GM21576 (cell line): ENCODE measurements around the gene SLC24A3.

Source experiments
- ATAC-seq: cut with Tn5 transposase; IDR thresholded peaks from one replicate; pipeline ENCODE4 v1.9.1; 2021; ENCODE audit warnings: mild to moderate bottlenecking, moderate library complexity; ENCODE audit not compliant: unreplicated experiment

SLC24A3 gene

GRCh38 chr20:19451231-19451922 lies 238.9 kb downstream of the SLC24A3 start:
- no peak for ATAC-seq

DNA sequence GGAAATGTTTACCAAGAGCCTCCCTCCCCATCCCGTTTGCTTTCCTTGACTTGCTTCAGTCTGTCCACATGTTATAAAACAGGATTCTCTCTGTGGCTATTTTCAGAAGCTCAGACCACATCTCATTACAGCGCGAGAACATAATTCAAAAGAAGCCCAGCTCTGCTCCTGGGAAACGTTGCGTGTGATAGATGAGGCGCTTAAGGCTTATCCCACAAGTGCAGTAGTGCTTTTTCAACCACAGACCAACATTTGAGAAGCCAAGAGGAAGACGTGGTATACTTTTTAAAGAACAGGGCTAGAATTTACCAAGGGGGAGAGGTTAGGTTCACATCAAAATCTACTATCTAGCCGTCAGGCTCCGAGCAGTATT lies 239.5 kb downstream of the SLC24A3 start:
- no peak for ATAC-seq

DNA sequence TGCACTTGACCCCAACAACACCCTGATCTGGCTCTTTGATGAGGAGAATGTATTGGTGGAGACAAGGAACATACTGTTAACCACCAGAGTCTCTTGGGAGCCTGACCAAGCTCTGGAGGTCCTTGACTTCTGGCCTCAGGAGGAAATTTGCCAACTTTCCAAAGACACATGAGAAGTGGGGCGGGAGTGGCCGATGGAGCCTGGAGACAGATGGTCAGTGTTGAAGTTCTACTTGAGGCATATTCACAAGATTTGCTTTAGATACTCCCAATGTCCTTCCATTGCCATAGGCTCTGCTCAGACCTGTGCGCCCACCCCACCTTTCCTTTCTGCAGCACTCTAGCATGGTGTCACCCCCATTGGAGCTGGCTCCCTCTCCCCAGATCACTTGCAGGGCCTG lies 241.0 kb downstream of the SLC24A3 start:
- ATAC-seq: no peak

DNA sequence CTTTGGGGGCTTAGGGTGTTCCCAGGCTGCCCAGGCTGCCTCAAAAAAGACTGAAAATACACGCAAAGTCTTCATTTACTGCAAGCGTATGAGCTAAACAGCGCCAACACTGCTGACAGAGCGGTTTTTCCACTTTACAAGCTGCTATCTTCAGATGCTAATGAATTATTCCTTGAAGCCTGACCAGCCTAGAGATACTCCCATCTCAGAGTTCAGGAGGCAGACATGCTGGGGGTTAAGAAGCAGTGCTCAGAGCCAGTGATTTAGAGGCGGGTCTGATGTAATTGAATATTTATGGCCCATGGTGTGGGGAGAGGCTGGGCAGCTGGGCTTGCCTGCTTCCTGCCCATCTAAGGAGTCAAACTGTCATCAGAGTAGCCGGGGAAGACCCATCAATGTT lies 241.4 kb downstream of the SLC24A3 start:
- no peak for ATAC-seq

DNA sequence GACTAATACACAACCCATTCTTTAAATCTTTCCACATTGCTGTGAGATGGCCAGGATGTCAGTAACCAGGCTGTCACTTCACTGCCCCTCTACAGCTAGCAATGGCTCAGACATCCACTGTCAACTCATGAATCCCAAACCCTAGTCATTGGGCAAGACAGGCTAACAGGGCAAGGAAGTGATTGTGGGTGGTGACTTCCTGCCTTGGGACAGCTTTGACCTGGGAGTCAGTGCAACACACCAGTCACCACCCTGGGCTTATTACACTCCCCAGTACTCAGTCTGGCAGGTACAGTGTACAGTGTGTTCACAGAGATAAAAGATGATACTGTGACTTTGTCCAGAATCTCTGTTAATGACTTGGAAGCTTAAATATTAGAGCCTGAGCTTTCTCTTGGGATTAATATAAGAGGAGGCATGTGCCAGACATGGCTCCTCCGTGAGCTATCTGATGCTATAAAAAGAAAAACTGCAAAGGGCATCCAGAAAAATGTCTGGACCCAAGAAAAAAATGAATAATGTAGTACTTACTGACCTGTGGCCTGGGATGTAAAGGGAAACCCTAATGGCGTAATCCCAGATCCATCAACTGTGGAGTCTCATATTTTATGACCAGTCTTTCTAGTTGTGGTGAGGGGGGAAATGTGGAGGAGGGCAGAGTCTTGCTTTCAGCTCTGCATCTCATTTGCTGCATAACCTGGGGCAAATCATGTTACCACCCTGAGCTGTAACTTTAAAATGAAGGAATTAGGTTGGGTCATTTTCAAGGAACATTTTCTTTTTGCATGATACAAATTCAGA lies 244.4 kb downstream of the SLC24A3 start:
- ATAC-seq: no peak

GRCh38 chr20:19457611-19458010 lies 245.2 kb downstream of the SLC24A3 start:
- ATAC-seq: no peak

- no peak for ATAC-seq
Observed at GRCh38 chr20:19460386-19460785, 247.9 kb downstream of the SLC24A3 start.

DNA sequence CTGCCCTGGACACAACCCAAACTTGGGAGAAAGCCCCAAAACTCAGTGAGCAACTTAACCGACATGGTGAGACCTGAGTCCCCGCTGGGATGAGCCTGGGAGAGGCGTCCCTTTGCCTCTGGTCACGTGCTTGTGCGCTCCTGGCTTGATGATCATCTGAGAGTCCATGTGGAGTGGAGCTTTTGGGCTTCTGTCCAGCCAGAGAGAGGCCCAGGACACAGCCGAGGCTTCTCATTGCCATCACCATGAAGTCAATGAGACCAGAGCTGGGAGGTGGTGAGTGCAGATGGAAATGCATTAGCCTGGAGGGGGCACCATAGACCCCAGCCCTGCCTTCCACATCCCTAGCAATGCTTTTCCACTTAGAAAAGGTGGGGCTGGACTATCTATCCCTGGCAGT lies 250.0 kb downstream of the SLC24A3 start:
- ATAC-seq: no peak

GRCh38 chr20:19463597-19463996 lies 251.2 kb downstream of the SLC24A3 start:
- ATAC-seq: no peak

DNA sequence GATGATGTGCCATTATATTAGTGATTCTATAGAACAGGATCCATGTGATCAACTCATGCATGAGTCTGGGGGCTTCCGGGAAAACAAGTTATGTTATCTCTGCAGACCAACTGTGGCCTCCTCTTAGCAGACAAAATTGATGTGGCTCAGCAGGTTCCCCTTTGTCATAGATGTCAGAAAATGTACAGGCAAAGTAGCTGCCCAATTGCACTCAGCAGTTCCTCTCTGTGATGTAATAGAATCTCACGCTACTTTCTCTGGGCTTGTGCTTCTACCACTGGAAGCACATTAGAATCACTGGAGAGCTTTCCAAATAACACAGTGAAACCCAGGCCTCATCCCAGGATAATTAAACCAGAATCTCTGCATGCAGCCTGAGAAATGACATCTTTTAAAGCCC lies 253.1 kb downstream of the SLC24A3 start:
- no peak for ATAC-seq

GRCh38 chr20:19466206-19466928 lies 253.9 kb downstream of the SLC24A3 start:
- ATAC-seq: no peak

- no peak for ATAC-seq
Observed at GRCh38 chr20:19473216-19473921, 260.9 kb downstream of the SLC24A3 start.

DNA sequence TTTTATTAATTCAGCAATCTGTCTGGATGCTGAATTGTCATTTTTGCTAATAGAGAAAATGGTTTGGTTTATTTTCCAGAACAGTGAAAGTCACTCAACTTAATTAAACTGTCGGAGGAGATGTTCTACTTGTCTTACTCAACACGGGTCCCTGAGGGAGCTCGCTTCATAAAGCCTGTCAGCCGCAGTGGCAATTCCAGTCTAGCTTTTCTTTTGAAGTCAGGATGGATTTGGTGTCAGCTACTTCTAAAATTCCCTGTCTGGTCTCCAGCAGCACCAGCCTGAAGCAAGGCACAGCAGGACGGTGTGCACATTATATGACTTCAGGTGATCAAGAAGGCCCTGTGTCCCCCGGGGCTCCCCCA lies 261.5 kb downstream of the SLC24A3 start:
- ATAC-seq: no peak

GRCh38 chr20:19478320-19478895 lies 266.0 kb downstream of the SLC24A3 start:
- no peak for ATAC-seq

GRCh38 chr20:19482726-19483125 lies 270.3 kb downstream of the SLC24A3 start:
- ATAC-seq: no peak

GRCh38 chr20:19483309-19483708 lies 270.9 kb downstream of the SLC24A3 start:
- ATAC-seq: no peak

DNA sequence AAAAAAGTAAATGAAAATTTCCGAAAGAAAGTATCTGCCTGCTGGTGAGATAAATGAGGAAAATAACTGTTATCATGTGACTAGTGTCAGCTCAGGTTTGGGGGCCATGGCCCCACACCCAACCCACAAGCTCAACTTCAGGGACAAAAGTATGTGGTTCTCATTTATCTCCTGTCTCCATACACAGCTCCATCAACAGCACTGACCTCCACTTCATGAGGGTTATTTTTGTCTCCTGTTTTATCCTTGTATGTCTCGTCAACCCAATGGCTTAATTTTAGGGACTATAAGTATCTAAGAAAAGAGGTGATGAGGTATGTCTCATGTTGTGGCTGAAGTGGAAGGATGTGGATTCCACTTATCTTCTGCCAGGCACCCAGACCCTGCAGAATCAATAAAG lies 274.0 kb downstream of the SLC24A3 start:
- no peak for ATAC-seq

GRCh38 chr20:19487420-19487819 lies 275.0 kb downstream of the SLC24A3 start:
- no peak for ATAC-seq

DNA sequence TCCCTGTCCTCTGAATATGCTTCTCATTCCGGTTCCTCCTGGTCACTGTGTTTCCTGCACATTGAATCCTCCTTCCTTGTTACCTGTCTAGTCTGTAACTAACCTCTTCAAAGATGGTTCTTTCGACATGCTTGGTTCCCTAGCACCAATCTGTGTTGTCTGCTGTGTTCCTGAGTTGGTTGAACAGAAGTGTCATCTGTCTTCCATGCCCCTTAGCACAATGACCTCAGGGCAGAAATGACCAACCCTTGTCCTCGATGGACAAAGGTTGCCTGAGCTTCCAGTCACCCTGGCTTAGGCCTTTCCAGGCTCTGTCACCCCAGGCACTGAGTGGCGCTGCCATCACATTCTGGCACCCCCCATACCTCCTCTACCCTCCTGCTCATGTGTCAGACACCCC lies 278.8 kb downstream of the SLC24A3 start:
- no peak for ATAC-seq

GRCh38 chr20:19492116-19492515 lies 279.7 kb downstream of the SLC24A3 start:
- no peak for ATAC-seq
